Natural killer cell (primary cell): Measurements from ENCODE around the gene RHOB. TPM values are rescaled to one million over a fixed set of nuclear protein-coding genes. Genes with fewer than 3 reads are reported as not detected.

Experiments used
- ATAC-seq, 3 donors: fragments of 150-1000 bp in 2 of 3; fragments of 200-7000 bp in 1 of 3; cut with Tn5 transposase; 1 replicate in 1 of 3; 2 replicates in 2 of 3; pipeline ENCODE4 v1.10.0; 2021; ENCODE audit warnings: mild to moderate bottlenecking in 2 of 3, moderate library complexity in 2 of 3
- DNase-seq, 2 donors: peaks; one replicate each; pipeline versions ENCODE4 v3.0.0 to v3.0.0-alpha.2; 2013 to 2021; ENCODE audit warnings: mixed read lengths in 1 of 2
- H3K27ac ChIP-seq: one replicate; pipeline ENCODE4 v1.5.1; 2013; ENCODE audit warnings: mild to moderate bottlenecking, low read length
- H3K27me3 ChIP-seq: one replicate; pipeline ENCODE4 v1.6.1; 2013; ENCODE audit warnings: low read length; ENCODE audit not compliant: control insufficient read depth, insufficient read depth
- H3K36me3 ChIP-seq: one replicate; pipeline ENCODE4 v1.6.1; 2013; ENCODE audit warnings: low read length; ENCODE audit not compliant: control insufficient read depth, insufficient read depth
- H3K4me1 ChIP-seq: one replicate; pipeline ENCODE4 v1.6.1; 2013; ENCODE audit warnings: low read length; ENCODE audit not compliant: control insufficient read depth, insufficient read depth
- H3K4me3 ChIP-seq: one replicate; pipeline ENCODE4 v1.5.1; 2013; ENCODE audit warnings: low read length
- H3K9me3 ChIP-seq: one replicate; pipeline ENCODE4 v1.6.1; 2013; ENCODE audit warnings: low read length; ENCODE audit not compliant: control insufficient read depth, insufficient read depth
- H3K27ac Mint-ChIP-seq, 2 donors: one replicate each; pipeline ENCODE4 v1.8.0; 2022; ENCODE audit warnings: mild to moderate bottlenecking in 2 of 2, mixed read lengths in 2 of 2, moderate library complexity in 1 of 2
- H3K27me3 Mint-ChIP-seq, 2 donors: one replicate each; pipeline ENCODE4 v1.8.0; 2022; ENCODE audit warnings: low read depth in 2 of 2, mixed read lengths in 2 of 2
- H3K36me3 Mint-ChIP-seq: one replicate; pipeline ENCODE4 v1.8.0; 2022; ENCODE audit warnings: mixed read lengths
- H3K4me1 Mint-ChIP-seq, 2 donors: one replicate each; pipeline ENCODE4 v1.8.0; 2022; ENCODE audit warnings: mixed read lengths in 2 of 2
- H3K4me3 Mint-ChIP-seq: one replicate; pipeline ENCODE4 v1.8.0; 2022; ENCODE audit warnings: mild to moderate bottlenecking, moderate library complexity, mixed read lengths
- H3K9me3 Mint-ChIP-seq, 2 donors: one replicate each; pipeline ENCODE4 v1.8.0; 2022; ENCODE audit warnings: mixed read lengths in 2 of 2
- WGBS: methylation state at CpG from one replicate; pipeline ENCODE4 v1.1.7; 2013; ENCODE audit warnings: missing lambda C conversion rate; ENCODE audit not compliant: insufficient coverage; 5-methylcytosine and 5-hydroxymethylcytosine counted together
- intact Hi-C: fragments of 100-400 bp; cut with micrococcal nuclease; formaldehyde crosslinking; loops from one replicate; pipeline ENCODE4 v1.14.2; 2022
- total RNA-seq, 4 donors: library from RNA; stranded (reverse); fragments of 120-200 nt in 1 of 4; gene quantifications; one replicate each; pipeline versions ENCODE4 v1.2.3 to v1.2.4, GENCODE V29; 2013 to 2022
- TF ChIP-seq, protein P1 (sequence below): fragments of 200-600 bp; IDR thresholded peaks from one replicate; pipeline ENCODE4 v1.8.0; 2022; ENCODE audit warnings: antibody characterized with exemption

Gene RHOB
- total RNA-seq, 3 donors from 2014 or later (not counting 1 experiment from before 2014, with no cell fraction given): 50.8 to 222 (median 64.7) TPM

DNA sequence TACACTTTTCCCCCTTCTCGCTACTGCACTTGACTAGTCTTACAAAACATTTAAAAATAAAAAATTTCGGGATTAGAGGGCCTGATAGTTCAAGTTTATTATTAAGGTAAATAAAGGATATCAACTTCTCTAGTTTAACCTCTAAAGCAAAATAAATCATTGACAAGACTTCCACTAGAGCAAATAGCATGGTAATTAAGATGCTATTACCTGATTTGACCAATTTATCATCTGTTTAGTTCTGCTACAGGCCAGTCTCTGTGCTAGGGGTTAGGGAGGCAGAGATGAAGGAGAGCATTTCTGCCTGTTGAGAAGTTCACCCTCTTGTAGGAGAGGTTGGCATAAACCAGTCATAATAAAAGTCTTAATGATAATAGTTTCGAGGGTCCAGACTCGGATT is 34.0 kb downstream of the RHOB start:
- Histone ChIP-seq H3K4me1 (no peaks in the 10 kb centered on the region), H3K27me3 (no peaks in the 10 kb centered on the region), H3K36me3 (no peaks in the 10 kb centered on the region), H3K27ac (no peak overlapping the region), H3K4me3 (no peak overlapping the region), H3K9me3 (no peaks in the 10 kb centered on the region)
- H3K4me1 Mint-ChIP-seq: peaks cover 0 to 6% of the 10 kb centered on the region in 2 donors
- no peak for ATAC-seq
- no peak for DNase-seq
- H3K9me3 Mint-ChIP-seq: no peaks in the 10 kb centered on the region
- TF ChIP-seq, protein P1, sequence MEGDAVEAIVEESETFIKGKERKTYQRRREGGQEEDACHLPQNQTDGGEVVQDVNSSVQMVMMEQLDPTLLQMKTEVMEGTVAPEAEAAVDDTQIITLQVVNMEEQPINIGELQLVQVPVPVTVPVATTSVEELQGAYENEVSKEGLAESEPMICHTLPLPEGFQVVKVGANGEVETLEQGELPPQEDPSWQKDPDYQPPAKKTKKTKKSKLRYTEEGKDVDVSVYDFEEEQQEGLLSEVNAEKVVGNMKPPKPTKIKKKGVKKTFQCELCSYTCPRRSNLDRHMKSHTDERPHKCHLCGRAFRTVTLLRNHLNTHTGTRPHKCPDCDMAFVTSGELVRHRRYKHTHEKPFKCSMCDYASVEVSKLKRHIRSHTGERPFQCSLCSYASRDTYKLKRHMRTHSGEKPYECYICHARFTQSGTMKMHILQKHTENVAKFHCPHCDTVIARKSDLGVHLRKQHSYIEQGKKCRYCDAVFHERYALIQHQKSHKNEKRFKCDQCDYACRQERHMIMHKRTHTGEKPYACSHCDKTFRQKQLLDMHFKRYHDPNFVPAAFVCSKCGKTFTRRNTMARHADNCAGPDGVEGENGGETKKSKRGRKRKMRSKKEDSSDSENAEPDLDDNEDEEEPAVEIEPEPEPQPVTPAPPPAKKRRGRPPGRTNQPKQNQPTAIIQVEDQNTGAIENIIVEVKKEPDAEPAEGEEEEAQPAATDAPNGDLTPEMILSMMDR: no peak
- H3K27ac Mint-ChIP-seq: no peak overlapping the region
- H3K36me3 Mint-ChIP-seq: no peaks in the 10 kb centered on the region
- H3K4me3 Mint-ChIP-seq: no peak overlapping the region
- intact Hi-C loops: no loop called here
- WGBS: 95% methylated on average over 3 of the region's 4 CpGs
- H3K27me3 Mint-ChIP-seq: no peaks in the 10 kb centered on the region

DNA sequence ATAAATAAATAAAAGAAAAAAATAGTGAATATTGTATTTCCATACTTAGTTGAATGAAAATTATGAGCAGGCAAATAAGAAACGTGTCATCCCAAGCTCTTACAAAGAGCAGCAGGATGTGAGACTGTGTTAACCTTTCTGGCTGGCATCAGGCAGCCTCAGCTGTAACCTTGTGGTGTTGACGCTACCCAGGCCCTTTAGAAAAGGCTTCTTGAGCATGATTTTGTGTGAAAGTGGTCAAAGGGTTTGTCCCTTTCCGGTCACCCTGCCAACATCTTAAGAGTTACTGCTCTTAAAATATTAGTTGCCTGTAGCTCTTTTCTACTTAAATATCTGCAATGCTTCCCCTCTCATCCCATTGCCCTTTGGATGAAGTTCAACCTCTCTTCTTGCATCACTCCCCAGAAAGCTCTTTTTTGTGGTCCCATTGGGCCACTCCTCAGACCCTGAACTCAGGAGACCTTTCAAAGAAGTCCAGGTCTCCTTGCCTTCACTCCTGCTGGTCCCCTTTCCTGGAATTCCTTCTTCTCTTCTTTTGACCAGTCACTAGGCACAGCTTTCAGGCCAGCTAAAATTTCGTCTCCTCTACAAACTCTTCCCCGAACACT is 35.0 kb downstream of the RHOB start:
- no peak for ATAC-seq
- H3K4me1 ChIP-seq: no peaks in the 10 kb centered on the region
- WGBS: 67% methylated on average over 5 of the region's 5 CpGs
- H3K36me3 ChIP-seq: no peaks in the 10 kb centered on the region
- Mint-ChIP-seq H3K4me3 (no peak overlapping the region), H3K36me3 (no peaks in the 10 kb centered on the region), H3K9me3 (no peaks in the 10 kb centered on the region), H3K27ac (no peak overlapping the region), H3K27me3 (no peaks in the 10 kb centered on the region), H3K4me1 (peaks cover 0 to 6% of the 10 kb centered on the region in 2 donors)
- intact Hi-C loops: no loop called here
- H3K27me3 ChIP-seq: no peaks in the 10 kb centered on the region
- no peak for DNase-seq
- no peak overlapping the region for H3K4me3 ChIP-seq
- TF ChIP-seq, protein P1: no peak
- H3K27ac ChIP-seq: no peak overlapping the region
- H3K9me3 ChIP-seq: no peaks in the 10 kb centered on the region

DNA sequence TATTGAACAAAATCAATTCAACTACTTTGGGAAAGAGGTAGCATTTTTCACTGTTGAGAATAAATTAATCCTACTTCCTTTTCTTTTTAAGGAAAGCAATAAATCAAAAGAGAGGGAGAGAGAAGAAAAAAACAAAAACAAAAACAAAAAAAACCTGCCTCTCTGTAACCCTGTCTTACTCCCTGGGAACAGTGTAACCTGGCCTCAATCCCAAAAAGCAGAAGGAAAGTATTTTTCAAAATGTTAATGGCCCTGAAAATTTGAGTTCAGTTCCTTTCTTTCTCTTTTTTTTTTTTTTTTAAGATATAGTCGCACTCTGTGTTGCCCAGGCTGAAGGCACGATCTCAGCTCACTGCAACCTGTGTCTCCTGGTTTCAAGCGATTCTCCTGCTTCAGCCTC is 35.9 kb downstream of the RHOB start:
- Mint-ChIP-seq H3K36me3 (no peaks in the 10 kb centered on the region), H3K4me3 (no peak overlapping the region), H3K27me3 (no peaks in the 10 kb centered on the region), H3K4me1 (peaks cover 0 to 6% of the 10 kb centered on the region in 2 donors), H3K27ac (no peak overlapping the region), H3K9me3 (no peaks in the 10 kb centered on the region)
- DNase-seq (no peak), ATAC-seq (no peak)
- no peaks in the 10 kb centered on the region for H3K4me1 ChIP-seq
- no peaks in the 10 kb centered on the region for H3K27me3 ChIP-seq
- no peaks in the 10 kb centered on the region for H3K36me3 ChIP-seq
- H3K27ac ChIP-seq: no peak overlapping the region
- WGBS: 94% methylated on average over 3 of the region's 3 CpGs
- no peak overlapping the region for H3K4me3 ChIP-seq
- intact Hi-C loops: no loop called here
- H3K9me3 ChIP-seq: no peaks in the 10 kb centered on the region
- TF ChIP-seq, protein P1: no peak
